Glutamatergic neuron (in vitro differentiated cells): ENCODE measurements around the gene H6PD. TPM values are rescaled to one million over a fixed set of nuclear protein-coding genes. Genes with fewer than 3 reads are reported as not detected.

Experiments
- DNase-seq: peaks from one replicate; pipeline ENCODE4 v3.0.0; 2022
- H3K27ac Mint-ChIP-seq: one replicate; pipeline ENCODE4 v1.8.0; 2020; ENCODE audit warnings: mild to moderate bottlenecking, mixed read lengths, inconsistent platforms; ENCODE audit not compliant: unreplicated experiment
- H3K27me3 Mint-ChIP-seq: one replicate; pipeline ENCODE4 v1.8.0; 2020; ENCODE audit warnings: mild to moderate bottlenecking, moderate library complexity, mixed read lengths, inconsistent platforms; ENCODE audit not compliant: unreplicated experiment
- H3K36me3 Mint-ChIP-seq: one replicate; pipeline ENCODE4 v1.8.0; 2020; ENCODE audit warnings: mild to moderate bottlenecking, mixed read lengths, inconsistent platforms; ENCODE audit not compliant: unreplicated experiment
- H3K4me1 Mint-ChIP-seq: one replicate; pipeline ENCODE4 v1.8.0; 2020; ENCODE audit warnings: mild to moderate bottlenecking, low read depth, mixed read lengths, inconsistent platforms; ENCODE audit not compliant: unreplicated experiment
- H3K4me3 Mint-ChIP-seq: one replicate; pipeline ENCODE4 v1.8.0; 2020; ENCODE audit warnings: mild to moderate bottlenecking, mixed read lengths, inconsistent platforms; ENCODE audit not compliant: unreplicated experiment
- H3K9me3 Mint-ChIP-seq: one replicate; pipeline ENCODE4 v1.8.0; 2020; ENCODE audit warnings: mild to moderate bottlenecking, moderate library complexity, mixed read lengths, inconsistent platforms; ENCODE audit not compliant: unreplicated experiment
- total RNA-seq: library from RNA; stranded (reverse); fragmentation: NEBNext Ultra II Directional; extraction: Animal tissue kit (Norgen Biotek cat#: 25700); gene quantifications from one replicate; pipeline ENCODE4 v1.2.1, GENCODE V29; 2021; ENCODE audit not compliant: unreplicated experiment
- TF ChIP-seq, protein P1 (sequence below): fragments of 200-600 bp; sonication (generic); IDR thresholded peaks from one replicate; pipeline ENCODE4 v1.5.0; 2021; ENCODE audit not compliant: partially characterized antibody, unreplicated experiment

Gene H6PD
- total RNA-seq, 1 donor from 2014 or later = 5.0 TPM

DNA sequence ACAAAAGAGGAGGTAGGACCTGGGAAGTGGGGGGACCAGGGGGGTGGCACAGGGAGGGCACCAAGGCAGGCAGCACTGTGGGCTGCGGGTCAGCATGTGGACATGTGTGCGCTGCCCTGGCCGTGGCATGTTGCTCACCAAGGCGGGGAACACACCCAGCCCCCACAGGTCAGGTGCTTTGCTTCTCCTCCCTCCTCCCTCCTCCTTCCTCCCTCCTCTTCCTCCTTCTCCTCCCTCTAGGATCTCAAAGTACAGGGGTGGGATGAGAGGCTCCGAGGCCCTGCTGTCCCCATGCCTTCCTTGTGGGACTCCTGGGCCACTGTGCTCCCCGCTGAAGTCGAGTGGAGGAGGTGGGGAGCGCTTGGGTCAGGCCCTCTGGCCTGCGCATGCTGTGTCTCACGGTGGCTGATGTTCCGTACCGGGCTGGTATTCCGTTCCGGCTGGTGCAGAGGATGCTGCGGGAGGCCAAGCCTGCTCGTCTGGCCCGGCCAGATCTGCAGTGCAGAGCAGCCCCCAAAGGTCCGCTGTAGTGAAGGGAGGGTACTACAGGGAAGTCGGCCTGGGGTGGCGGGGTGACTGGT is 84.7 kb downstream of the H6PD start:
- Mint-ChIP-seq H3K36me3 (no peaks in the 10 kb centered on the region), H3K27ac (peak overlapping the region; percentile 17), H3K9me3 (peaks cover 11% of the 10 kb centered on the region), H3K27me3 (peaks cover 11% of the 10 kb centered on the region), H3K4me1 (peaks cover 60% of the 10 kb centered on the region), H3K4me3 (no peak overlapping the region)
- no peak for DNase-seq
- TF ChIP-seq, protein P1, sequence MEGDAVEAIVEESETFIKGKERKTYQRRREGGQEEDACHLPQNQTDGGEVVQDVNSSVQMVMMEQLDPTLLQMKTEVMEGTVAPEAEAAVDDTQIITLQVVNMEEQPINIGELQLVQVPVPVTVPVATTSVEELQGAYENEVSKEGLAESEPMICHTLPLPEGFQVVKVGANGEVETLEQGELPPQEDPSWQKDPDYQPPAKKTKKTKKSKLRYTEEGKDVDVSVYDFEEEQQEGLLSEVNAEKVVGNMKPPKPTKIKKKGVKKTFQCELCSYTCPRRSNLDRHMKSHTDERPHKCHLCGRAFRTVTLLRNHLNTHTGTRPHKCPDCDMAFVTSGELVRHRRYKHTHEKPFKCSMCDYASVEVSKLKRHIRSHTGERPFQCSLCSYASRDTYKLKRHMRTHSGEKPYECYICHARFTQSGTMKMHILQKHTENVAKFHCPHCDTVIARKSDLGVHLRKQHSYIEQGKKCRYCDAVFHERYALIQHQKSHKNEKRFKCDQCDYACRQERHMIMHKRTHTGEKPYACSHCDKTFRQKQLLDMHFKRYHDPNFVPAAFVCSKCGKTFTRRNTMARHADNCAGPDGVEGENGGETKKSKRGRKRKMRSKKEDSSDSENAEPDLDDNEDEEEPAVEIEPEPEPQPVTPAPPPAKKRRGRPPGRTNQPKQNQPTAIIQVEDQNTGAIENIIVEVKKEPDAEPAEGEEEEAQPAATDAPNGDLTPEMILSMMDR = no peak

DNA sequence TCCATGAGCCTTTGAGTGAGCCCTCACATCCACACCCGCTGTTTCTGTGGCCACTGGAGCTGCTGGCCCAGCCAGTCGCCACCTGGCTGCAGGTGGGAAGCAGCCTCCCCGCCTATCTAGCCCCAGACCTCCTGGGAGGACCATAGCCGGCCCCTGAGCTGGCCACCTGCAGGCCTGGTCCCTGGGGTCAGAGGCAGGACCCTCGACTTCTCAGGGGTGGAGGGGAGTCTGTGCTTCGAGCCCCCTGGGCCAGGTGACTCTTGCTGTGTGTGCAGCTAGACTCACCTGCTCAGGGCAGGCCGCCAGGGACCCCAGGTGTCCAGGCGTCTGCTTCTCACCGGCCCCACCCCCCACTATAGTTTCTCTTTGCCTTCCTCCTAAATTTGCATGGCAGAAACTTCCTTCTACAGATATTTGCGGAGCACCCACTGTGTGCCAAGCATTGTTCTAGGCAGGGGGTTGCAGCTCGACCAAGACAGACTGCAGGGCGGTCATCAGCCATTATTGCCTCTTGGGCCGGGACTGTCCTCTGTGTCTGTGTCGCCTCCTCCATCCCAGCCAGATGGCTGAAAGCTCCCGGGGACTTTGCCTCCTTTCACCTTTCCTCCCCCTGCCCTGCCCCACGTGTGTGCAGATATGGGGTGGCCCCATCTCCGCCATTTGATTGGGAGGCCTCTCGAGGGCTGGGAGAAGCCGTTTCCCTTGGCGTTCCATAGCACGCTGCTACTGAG is 85.4 kb downstream of the H6PD start:
- Mint-ChIP-seq H3K9me3 (peaks cover 12% of the 10 kb centered on the region), H3K27me3 (peaks cover 12% of the 10 kb centered on the region), H3K27ac (peak overlapping the region; percentile 49), H3K4me1 (peaks cover 59% of the 10 kb centered on the region), H3K36me3 (no peaks in the 10 kb centered on the region), H3K4me3 (peak overlapping the region; percentile 60)
- no peak for DNase-seq
- TF ChIP-seq, protein P1 = no peak

Other genes starting within 250 kb of the H6PD start
- gene SLC2A7, start 208.4 kb upstream of the H6PD start, total RNA-seq = not detected
- 0.64 TPM for gene SLC2A5, start 165.1 kb upstream of the H6PD start, total RNA-seq
- 0.76 TPM for gene GPR157, start 105.7 kb upstream of the H6PD start, total RNA-seq
- 78.6 TPM for gene SPSB1, start 58.1 kb downstream of the H6PD start, total RNA-seq